Spinal cord (tissue), 10 donors: ENCODE measurements around the gene GPHN. TPM values are rescaled to one million over a fixed set of nuclear protein-coding genes. Genes with fewer than 3 reads are reported as not detected.

Source experiments
- DNase-seq, 6 donors: peaks; one replicate each; pipeline versions ENCODE4 v3.0.0 to v3.0.0-alpha.2; 2013 to 2015; ENCODE audit warnings: low spot score in 6 of 6, low read depth in 4 of 6
- H3K27ac ChIP-seq: one replicate; pipeline ENCODE4 v1.5.1; 2013; ENCODE audit warnings: low read depth, low read length, control low read depth
- H3K27me3 ChIP-seq: one replicate; pipeline ENCODE4 v1.6.1; 2013; ENCODE audit warnings: low read length; ENCODE audit not compliant: control insufficient read depth, insufficient read depth
- H3K36me3 ChIP-seq: one replicate; pipeline ENCODE4 v1.6.1; 2013; ENCODE audit warnings: low read length; ENCODE audit not compliant: control insufficient read depth, insufficient read depth
- H3K4me1 ChIP-seq: one replicate; pipeline ENCODE4 v1.6.1; 2013; ENCODE audit warnings: low read length; ENCODE audit not compliant: control insufficient read depth, insufficient read depth
- H3K4me3 ChIP-seq: one replicate; pipeline ENCODE4 v1.5.1; 2013; ENCODE audit warnings: low read depth, low read length, control low read depth
- H3K9me3 ChIP-seq: one replicate; pipeline ENCODE4 v1.6.1; 2013; ENCODE audit warnings: low read length; ENCODE audit not compliant: control insufficient read depth, insufficient read depth
- WGBS: methylation state at CpG from one replicate; pipeline ENCODE4 v1.1.5; 2013; ENCODE audit warnings: missing lambda C conversion rate; ENCODE audit not compliant: insufficient coverage; 5-methylcytosine and 5-hydroxymethylcytosine counted together
- polyA plus RNA-seq, 2 donors: library from polyadenylated mRNA; unstranded; fragments of 120-200 nt; gene quantifications; one replicate each; pipeline ENCODE4 v1.2.1, GENCODE V29; 2013; ENCODE audit not compliant: insufficient read length in 2 of 2
- total RNA-seq, 2 donors: library from RNA; depleted of rRNA in 1 of 2; stranded (reverse); fragments of 120-200 nt in 1 of 2; fragments of >200 nt in 1 of 2; gene quantifications; one replicate each; pipeline versions ENCODE4 v1.2.3 to v1.2.4, GENCODE V29; 2013 to 2014
- donor health status: healthy.

GPHN gene
- total and polyA plus RNA-seq, 4 donors, result 38.5 to 115 (median 103) TPM

- no peaks in the 10 kb centered on the region for H3K27me3 ChIP-seq
- no peak overlapping the region for H3K27ac ChIP-seq
- no peaks in the 10 kb centered on the region for H3K36me3 ChIP-seq
- H3K4me1 ChIP-seq, result no peaks in the 10 kb centered on the region
- no peak overlapping the region for H3K4me3 ChIP-seq
- no peaks in the 10 kb centered on the region for H3K9me3 ChIP-seq
- DNase-seq, result no peak
These were observed 466.6 kb downstream of the GPHN start for GRCh38 chr14:66974397-66975025.

- H3K4me1 ChIP-seq, result no peaks in the 10 kb centered on the region
- no CpG with 5 or more reads among the region's 2 CpGs for WGBS
- no peak overlapping the region for H3K27ac ChIP-seq
- no peaks in the 10 kb centered on the region for H3K36me3 ChIP-seq
- H3K4me3 ChIP-seq, result no peak overlapping the region
- no peaks in the 10 kb centered on the region for H3K9me3 ChIP-seq
- DNase-seq, result no peak
- no peaks in the 10 kb centered on the region for H3K27me3 ChIP-seq
These were observed 467.3 kb downstream of the GPHN start for GRCh38 chr14:66975251-66975650.

- H3K27me3 ChIP-seq, result no peaks in the 10 kb centered on the region
These were observed 471.4 kb downstream of the GPHN start for GRCh38 chr14:66979101-66979974.

GRCh38 chr14:66982247-66982646, 474.3 kb downstream of the GPHN start:
- Histone ChIP-seq H3K27me3 (no peaks in the 10 kb centered on the region), H3K9me3 (no peaks in the 10 kb centered on the region), H3K4me3 (no peak overlapping the region), H3K36me3 (no peaks in the 10 kb centered on the region), H3K4me1 (no peaks in the 10 kb centered on the region), H3K27ac (no peak overlapping the region)
- no peak for DNase-seq

More at GRCh38 chr14:66979101-66979974, 471.4 kb downstream of the GPHN start:
- Histone ChIP-seq H3K27ac (no peak overlapping the region), H3K4me1 (no peaks in the 10 kb centered on the region), H3K9me3 (no peaks in the 10 kb centered on the region), H3K4me3 (no peak overlapping the region), H3K36me3 (no peaks in the 10 kb centered on the region)
- DNase-seq, result peak in 2 of 6 donors; percentile 2
- 100% methylated on average over 2 of the region's 3 CpGs for WGBS

GRCh38 chr14:66992776-66993175, 484.8 kb downstream of the GPHN start:
- no peaks in the 10 kb centered on the region for H3K36me3 ChIP-seq
- no peaks in the 10 kb centered on the region for H3K27me3 ChIP-seq
- H3K4me3 ChIP-seq, result no peak overlapping the region
- H3K27ac ChIP-seq, result no peak overlapping the region
- no CpG with 5 or more reads among the region's 2 CpGs for WGBS
- H3K9me3 ChIP-seq, result no peaks in the 10 kb centered on the region
- DNase-seq, result no peak
- H3K4me1 ChIP-seq, result no peaks in the 10 kb centered on the region

- DNase-seq, result no peak
- Histone ChIP-seq H3K27me3 (no peaks in the 10 kb centered on the region), H3K4me3 (no peak overlapping the region), H3K27ac (no peak overlapping the region), H3K4me1 (no peaks in the 10 kb centered on the region), H3K9me3 (no peaks in the 10 kb centered on the region), H3K36me3 (no peaks in the 10 kb centered on the region)
- no CpG with 5 or more reads among the region's 1 CpG for WGBS
These were observed 485.6 kb downstream of the GPHN start for GRCh38 chr14:66993512-66993911.

- no peaks in the 10 kb centered on the region for H3K9me3 ChIP-seq
- H3K4me1 ChIP-seq, result no peaks in the 10 kb centered on the region
- H3K27me3 ChIP-seq, result no peaks in the 10 kb centered on the region
- no peak for DNase-seq
- H3K27ac ChIP-seq, result no peak overlapping the region
- no peaks in the 10 kb centered on the region for H3K36me3 ChIP-seq
- no CpG with 5 or more reads among the region's 3 CpGs for WGBS
- no peak overlapping the region for H3K4me3 ChIP-seq
These were observed 490.1 kb downstream of the GPHN start for GRCh38 chr14:66998013-66998412.

- DNase-seq, result no peak
- H3K4me3 ChIP-seq, result no peak overlapping the region
These were observed 492.0 kb downstream of the GPHN start for GRCh38 chr14:66999978-67000377.

GRCh38 chr14:67002994-67003753, 495.2 kb downstream of the GPHN start:
- no peaks in the 10 kb centered on the region for H3K27me3 ChIP-seq
- no peak for DNase-seq
- no peaks in the 10 kb centered on the region for H3K4me1 ChIP-seq
- H3K9me3 ChIP-seq, result no peaks in the 10 kb centered on the region
- H3K36me3 ChIP-seq, result no peaks in the 10 kb centered on the region
- H3K4me3 ChIP-seq, result no peak overlapping the region
- no peak overlapping the region for H3K27ac ChIP-seq

More at GRCh38 chr14:66999978-67000377, 492.0 kb downstream of the GPHN start:
- no peaks in the 10 kb centered on the region for H3K36me3 ChIP-seq
- no peaks in the 10 kb centered on the region for H3K27me3 ChIP-seq
- H3K9me3 ChIP-seq, result no peaks in the 10 kb centered on the region
- no peaks in the 10 kb centered on the region for H3K4me1 ChIP-seq
- no peak overlapping the region for H3K27ac ChIP-seq
